Loucy (cell line): ENCODE data around the gene OPN1MW3.

Experiments
- EZH2phosphoT487 ChIP-seq: fragments of 200-600 bp; IDR thresholded peaks from 2 replicates; pipeline ENCODE4 v1.6.1; 2018; ENCODE audit warnings: antibody characterized with exemption, mild to moderate bottlenecking, moderate library complexity, borderline replicate concordance
- TF ChIP-seq, protein P1 (sequence below): fragments of 200-600 bp; sonication (generic); conservative IDR thresholded peaks from 2 replicates; pipeline ENCODE4 v1.5.1; 2014; ENCODE audit warnings: mild to moderate bottlenecking, antibody characterized with exemption, low read length

- TF ChIP-seq, protein P1, sequence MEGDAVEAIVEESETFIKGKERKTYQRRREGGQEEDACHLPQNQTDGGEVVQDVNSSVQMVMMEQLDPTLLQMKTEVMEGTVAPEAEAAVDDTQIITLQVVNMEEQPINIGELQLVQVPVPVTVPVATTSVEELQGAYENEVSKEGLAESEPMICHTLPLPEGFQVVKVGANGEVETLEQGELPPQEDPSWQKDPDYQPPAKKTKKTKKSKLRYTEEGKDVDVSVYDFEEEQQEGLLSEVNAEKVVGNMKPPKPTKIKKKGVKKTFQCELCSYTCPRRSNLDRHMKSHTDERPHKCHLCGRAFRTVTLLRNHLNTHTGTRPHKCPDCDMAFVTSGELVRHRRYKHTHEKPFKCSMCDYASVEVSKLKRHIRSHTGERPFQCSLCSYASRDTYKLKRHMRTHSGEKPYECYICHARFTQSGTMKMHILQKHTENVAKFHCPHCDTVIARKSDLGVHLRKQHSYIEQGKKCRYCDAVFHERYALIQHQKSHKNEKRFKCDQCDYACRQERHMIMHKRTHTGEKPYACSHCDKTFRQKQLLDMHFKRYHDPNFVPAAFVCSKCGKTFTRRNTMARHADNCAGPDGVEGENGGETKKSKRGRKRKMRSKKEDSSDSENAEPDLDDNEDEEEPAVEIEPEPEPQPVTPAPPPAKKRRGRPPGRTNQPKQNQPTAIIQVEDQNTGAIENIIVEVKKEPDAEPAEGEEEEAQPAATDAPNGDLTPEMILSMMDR = no peak
- TF ChIP-seq EZH2phosphoT487 = no peak
Observed at GRCh38 chrX:154315416-154315815, 58.0 kb downstream of the OPN1MW3 start.
